Fibroblast of skin of abdomen (primary cell): Measurements from ENCODE around the gene NKD2.

Experiments
- DNase-seq: peaks from one replicate; pipeline ENCODE4 v3.0.0-alpha.2; 2013

Gene NKD2

DNA sequence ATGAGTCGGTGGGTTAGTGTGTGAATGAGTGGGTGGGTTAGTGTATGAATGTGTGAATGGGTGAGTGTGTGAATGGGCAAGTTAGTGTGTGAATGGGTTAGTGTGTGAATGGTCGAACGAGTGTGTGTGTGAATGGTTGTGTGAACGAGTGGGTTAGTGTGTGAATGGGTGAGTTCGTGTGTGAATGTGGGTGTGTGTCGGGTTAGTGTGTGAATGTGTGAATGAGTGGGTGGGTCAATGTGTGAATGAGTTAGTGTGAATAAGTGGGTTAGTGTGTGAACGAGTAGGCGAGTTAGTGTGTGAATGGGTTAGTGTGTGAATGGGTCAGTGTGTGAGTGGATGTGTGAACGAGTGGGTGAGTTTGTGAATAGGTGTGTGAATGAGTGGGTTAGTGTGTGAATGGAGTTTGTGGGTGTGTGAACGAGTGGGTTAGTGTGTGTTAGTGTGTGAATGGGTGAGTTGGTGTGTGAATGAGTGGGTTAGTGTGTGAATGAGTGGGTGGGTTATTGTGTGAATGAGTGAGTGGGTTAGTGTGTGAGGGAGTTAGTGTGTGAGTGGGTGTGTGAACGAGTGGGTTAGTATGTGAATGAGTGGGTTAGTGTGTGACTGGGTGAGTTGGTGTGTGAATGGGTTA, 38.8 kb downstream of the NKD2 start:
- no peak for DNase-seq

DNA sequence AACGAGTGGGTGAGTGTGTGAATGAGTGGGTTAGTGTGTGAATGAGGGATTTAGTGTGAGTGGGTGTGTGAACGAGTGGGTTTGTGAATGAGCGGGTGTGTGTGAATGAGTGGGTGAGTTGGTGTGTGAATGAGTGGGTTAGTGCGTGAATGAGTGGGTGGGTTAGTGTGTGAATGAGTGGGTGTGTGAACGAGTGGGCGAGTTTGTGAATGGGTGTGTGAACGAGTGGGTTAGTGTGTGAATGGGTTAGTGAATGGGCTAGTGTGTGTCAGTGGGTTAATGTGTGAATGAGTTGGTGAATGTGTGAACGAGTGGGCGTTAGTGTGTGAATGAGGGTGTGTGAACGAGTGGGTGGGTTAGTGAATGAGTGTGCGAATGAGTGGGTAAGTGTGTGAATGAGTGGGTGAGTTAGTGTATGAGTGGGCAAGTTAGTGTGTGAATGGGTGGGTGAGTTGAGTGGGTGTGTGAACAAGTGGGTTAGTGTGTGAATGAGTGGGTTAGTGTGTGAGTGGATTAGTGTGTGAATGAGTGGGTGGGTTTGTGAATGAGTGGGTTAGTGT, 39.6 kb downstream of the NKD2 start:
- no peak for DNase-seq

DNA sequence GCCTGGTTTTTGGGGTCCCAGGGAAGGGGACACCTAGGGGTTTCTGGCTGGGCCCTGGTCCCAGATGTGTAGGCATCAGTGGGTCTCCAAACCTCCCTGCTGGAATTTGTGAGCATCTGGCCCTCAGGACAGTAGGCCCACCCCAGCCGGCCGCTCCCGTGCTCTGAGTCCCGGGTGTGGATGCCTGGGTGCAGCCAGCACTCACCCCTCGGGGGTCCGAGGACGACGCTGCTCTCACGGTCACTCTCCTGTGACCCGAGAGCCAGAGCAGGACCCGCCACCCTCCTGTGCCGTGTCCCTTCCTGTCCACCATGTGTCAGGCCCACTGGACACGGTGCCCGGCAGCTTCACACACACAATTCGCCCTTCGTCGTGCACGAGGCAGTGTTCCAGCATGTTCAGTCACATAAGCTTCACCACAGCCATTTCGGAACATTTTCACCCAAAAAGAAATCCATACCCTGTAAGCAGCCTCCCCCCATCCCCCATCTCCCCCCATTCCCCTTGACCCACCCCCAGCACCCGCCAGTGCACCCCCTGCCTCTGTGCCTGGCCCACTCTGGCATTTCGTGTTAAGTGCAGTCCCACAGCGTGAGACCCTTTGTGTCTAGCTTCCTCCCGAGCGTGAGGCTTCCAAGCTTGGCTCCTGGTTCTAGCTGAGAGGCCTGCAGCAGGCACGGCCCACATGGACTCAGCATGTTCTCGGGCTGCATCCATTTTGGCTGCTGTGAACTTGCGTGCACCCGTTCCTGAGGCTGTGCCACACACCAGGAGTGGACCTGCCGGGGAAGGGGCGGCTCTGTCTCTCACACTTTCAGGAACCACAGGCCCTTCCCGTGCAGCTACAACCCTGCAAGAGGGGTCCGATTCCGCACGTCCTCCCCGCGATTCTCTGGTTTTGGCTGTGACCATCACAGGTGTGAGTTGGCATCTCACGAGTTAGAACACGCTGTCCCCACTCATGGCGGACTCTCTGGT, 40.5 kb downstream of the NKD2 start:
- DNase-seq: no peak

DNA sequence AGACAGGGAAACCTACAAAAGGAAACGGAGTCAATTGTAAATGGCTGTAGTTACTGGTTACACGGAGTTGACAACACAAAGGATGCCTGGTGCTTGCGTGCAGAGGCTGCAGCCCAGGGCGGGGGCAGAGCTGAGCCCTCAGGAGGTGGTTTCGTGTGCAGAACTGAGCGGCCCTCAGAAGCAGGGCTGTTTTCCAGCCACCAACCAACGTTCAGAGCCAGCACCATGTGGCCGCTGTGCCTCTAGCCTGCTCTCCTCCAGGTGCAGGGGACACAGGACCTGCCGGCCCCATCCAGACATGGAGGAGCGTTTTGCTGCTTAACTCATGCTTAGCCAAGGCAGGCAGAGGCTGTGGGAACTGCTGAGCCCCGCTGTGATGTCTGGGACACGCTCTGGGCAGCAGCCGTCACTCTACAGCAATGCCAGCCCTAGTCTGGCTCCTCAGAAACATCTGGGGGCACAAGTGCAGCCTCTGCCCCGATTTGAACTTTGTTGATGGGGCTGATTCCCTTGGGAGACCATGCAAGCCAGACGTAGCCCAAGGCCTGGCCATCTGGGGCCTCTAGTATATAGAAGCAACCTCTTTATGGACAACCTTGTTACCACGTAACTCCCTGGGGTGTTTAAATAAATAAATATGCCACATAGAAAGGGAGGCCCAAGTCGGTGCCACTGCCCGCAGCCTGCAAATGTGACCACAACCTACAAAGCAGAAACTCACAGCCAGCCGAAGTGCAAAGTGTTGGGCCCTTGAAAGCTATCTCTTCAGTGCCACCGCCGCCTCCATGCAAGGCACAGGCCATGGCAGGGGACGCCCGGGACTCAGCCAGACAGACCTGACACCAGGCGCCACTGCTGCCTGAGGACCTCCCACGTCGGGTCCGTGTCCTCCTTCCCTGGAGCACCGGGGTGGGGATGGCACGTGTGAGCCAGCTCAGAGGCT, 42.1 kb downstream of the NKD2 start:
- DNase-seq: no peak

DNA sequence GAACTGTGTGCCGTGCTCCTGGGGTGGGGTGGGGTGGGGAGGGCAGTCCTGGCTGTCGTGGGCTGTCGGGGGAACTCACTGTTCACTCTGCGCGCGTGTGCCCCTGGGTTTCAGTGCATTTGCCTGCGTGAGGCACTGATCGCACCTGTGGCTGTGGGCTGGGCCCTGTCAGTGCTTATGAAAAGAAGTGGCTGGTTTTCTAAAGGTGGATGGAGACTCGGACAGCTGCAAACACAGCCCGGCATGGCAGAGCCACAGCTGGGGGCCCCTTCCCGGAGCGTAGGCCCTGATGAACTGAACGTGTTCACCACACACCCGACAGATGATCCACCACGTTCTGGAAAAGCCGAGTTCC, 42.7 kb downstream of the NKD2 start:
- no peak for DNase-seq

DNA sequence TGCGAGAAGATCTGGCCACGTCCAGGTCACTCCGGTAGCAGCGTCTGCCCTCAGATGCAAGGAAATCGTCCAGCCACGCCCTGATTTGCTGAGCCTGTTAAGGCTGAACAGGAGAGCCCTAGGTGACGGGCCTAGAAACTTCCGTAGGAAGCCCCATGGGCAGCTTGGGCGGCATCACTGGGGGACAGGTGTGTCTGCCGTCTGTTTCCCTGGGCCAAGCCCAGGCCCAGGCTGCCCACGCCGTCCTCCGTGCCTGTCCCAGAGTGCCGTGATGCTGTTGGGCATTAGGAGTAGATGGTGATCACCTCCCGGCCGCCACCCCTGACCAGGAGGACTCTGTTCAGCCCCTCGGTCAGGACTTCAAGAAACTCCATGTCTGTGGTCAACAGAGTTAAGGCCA, 43.5 kb downstream of the NKD2 start:
- no peak for DNase-seq

DNA sequence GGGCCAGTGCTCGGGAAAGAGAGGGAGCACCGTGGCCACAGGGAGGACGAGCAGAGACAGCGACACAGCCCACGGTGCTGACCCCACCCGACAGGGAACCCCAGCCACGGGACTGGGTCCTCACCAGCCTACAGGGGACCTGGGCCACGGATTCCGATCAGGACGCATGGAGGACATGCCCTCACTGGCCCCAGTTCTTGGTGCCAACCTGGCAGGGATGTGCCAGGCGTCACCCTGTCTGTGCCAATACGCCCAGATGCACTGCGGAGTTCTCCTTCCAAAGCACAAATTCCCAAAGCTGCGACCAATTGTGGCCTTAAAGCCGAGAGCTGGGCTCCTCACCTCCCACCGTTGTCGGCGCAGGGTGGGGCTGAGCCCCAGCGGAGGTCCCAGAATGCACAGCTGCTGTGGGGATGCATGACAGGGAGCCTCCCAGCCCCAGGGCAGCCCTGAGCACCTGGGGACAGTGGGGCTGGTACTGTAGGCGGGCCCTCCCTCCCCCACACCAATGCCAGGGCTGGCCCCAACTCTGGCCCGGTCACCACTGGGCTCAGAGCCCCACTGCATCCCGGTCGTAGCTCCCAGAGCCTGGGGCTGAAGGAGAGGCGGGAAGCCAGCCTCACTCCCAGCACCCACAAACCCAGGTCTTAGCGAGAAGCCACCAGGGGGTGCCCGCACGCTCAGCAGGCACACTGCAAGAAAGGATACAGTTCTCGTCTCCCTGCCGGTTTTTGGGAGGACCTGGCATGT, 44.2 kb downstream of the NKD2 start:
- no peak for DNase-seq

DNA sequence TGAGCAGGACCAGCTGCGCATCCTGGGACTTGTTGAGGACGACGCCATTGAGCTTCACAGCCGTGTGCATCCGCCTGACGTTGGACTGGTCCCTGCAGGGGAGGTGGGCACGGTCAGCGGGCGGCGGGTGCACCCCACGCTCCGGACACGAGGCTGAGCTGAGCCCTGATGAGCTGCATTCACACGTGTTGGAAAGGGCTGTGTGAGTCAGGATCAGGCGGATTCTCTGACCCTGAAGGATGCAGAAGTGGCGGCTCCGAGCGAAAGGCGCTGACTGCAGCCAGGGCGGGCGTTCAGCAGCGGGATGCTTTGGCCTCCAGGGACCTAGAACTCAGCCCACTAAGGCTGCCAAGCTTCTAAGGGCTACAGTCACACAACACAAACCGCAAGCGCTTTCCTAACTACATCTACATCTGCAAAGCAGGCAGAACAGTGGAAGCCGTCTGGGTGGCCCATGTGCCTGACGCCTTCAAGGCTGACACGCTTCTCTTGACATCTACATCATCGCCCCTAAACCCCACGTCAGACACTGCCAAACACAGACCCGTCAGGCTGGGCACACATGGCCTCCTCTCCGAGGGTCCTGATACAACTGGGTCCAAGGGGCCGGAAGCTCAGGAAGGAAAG, 44.9 kb downstream of the NKD2 start:
- DNase-seq: peak; percentile 73

DNA sequence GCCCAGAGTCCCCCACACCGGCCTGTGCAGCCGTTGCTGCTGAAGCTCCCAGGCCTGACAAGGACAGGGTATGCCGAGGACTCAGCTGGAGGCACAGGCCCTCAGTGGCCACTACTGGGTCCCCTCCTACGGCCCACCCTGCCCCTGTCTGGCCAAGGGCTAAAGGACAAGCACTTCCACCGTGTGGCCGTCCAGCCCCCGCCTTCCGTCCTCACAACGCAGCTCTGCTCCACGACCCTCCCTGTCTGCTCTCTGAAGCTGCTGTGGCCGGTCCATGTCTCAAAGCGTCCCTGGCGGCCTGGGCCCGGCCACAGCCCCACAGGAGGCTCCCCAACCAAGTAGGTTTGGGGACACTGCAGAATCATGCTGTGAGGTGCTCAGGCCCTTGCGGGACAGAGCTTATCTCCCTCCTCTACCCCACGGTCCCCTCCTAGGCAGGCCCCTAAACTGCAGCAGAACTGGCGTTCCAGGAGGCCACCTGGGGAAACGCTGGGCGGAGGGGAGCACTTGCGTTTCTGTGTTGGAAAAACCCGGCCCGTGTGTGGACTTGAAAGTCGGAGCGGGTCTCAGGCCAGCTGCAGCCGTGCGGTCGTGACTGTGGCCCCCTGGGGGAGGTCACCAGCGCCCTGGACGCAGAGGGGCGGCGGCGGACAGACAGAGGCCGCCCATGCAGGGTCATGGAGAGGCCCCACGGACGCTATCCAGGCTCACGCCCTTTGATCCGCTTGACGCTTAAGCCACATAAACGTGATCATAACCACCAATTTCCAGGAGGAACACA, 45.6 kb downstream of the NKD2 start:
- no peak for DNase-seq

DNA sequence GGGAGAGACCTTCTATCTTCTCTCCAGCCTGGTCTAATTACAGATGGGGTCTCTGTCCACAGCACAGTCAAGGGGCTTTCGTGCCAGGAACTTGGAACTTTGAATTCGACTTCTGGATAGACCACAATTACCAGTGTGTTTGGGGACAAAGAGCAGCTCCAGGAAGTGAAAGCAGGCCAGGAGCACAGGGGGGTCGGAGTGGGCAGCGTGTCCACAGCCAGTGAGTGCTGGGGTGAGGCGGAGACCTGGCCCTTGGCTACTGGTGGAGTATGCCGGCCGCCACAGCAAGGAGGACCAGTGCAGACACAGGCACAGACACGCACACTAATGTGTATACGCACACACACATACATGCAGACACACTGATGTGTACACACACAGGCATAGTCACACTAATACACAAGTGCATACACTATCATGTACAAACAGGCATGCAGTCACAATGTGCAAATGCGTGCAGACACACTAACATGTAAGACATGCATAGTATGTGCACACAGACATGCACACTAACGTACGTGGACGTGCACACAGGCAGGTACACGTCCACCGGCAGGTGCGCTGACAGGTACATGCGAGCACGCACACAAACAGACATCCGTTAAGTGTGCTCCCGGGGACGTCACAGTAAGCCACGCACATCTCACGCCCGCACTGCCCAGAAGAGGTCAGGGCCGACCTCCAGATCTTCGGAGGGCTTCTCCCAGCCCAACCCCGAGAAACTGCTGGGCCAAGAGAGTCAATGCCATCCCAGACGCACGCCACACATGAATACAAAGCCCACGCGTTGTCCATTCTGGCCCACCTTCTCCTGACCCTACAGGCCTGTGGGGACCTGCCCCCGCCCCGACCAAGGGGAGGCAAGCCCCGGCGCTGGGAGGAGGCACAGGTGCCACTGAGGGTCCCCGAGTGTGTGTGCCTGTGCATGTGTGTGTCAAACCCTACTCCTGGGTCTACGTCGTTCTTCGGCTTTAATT, 46.5 kb downstream of the NKD2 start:
- no peak for DNase-seq

DNA sequence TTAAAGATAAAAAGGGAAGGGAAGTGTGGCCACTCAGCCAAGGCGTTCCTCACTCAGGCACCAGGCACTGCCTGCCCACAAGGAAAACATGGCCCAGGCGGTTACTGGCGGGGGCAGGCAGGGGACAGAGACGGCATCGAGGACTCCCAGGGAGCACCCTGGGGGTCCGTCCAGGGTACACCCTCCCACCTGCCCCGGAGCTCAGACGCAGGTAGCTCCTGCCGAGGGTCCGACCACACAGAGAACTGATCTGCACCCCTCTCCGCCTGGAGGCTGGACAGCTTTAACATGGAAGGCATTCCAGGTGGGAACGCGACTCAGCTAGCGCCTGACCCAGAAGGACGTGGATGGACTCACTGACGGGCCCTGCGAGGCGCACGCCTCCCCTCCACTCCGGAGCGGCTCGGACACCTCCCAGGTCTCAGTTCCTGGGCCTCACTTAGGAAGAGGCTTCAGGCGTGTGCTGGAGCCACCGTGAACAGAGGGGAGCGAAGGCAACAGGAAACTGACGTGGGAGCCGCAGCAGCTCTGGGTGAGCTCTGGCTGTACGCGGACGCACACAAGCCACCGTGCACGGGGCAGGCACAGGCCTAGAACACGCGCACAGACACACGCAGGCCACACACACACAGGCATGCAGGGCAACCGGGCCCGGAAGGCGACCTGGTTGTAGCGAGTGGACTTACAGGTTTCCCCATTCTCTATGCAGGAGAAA, 47.5 kb downstream of the NKD2 start:
- DNase-seq: no peak

DNA sequence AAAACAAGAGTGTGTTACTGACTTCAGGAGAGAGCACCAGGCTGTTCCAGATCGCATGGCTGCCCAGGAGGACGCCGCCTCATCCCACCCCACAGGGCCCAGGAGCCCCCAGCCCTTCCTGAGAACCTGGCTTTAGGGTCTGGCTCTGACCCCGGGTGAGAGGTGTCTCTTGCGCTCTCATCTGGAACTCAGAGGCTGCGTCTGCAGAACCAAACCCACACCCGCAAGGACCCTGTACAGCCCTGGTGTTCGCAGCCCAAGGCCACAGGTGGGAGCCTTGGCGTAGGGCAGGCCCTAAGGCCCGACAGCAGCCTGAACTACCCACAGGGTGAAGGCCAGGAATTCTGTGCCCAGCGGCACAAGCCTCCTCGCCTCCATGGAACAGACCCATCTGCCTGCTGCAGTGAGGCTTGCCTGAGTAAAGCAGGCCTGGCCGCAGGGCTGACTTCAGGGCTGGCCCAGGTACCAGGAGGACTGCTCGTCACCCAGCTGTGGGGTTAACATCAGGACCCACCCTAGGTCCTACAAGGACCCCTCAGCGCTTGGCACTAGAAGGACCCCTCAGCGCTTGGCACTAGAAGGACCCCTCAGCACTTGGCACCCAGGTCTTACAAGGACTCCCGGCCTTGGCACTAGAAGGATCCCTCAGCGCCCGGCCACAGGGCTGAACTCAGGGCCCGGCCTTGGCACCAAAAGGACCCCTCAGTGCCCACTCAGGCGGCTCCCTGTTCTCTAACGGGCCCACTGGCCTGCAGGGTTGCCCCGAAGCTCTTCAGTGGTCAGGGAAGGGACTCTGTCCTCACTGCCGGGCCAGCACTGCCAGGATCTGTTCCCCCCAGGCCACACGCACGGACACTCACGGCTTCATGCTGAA, 48.2 kb downstream of the NKD2 start:
- DNase-seq: no peak

DNA sequence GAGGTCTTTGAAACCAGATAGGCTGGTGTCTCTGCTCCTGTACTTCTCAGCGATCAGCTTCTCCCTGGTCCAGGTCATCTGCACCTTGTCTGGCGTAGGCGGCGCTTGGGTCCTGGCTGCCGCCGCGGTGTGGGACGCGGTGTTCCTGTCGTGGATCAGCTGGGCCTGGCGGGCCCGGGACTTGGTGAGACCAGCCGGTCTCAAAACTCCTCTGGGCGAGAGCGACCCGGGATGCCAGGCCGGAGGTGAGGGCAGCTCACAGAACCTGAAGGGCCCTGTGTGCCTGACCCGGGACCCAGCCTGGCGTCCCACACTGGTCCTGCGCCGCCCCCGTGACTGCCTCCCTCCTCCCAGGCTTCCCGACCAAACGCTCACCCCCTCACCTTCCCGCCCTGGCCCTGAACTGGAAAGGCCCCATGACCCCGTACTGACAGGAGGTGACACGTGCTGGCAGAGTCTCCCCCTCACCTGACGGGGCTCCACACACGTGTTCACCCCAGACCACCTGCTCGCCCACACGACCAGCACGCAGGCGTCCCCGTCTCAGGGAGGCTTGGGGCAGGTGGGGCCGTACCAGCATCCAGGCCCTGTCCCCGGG, 49.0 kb downstream of the NKD2 start:
- DNase-seq: no peak

DNA sequence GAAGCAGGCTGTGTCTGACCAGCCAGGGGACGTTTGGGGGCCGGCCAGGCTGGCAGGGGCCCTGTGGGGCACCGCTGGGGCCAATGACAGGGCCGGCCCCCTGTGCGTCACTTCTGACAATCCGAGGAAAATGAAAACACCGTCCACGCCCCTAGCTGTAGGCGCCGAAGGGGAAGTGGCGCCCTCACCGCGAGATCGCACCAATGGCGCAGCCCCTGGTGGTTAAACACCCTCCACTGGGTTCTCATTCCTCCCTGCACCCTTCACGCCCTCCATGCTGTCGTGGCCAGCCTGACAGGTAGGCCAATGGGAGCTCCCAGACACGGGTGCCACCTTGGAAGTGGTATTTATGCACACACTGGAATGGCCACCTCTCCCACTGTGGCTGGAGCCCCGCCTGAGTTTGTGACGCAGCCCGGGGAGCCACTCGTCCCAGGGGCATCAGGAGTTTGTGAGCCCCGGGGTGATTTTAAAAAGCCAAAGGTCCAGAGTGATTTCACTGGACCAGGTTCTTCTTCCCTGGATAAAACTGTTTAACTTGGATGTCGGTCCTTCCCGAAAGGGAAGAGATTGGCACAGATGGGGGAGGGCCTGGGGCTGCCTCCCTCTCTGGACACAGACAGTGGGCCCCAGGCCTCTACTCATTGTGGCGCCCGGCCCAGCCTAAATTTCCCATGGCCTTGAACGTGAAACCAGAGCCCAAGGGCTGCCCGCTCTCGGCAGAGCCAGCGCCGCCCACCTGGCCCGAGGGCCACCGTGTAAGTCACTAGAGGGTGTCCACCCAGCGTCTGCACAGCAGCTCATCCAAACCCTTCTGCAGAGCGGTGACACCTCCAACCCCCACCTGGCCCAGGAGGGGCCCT, 49.7 kb downstream of the NKD2 start:
- no peak for DNase-seq

DNA sequence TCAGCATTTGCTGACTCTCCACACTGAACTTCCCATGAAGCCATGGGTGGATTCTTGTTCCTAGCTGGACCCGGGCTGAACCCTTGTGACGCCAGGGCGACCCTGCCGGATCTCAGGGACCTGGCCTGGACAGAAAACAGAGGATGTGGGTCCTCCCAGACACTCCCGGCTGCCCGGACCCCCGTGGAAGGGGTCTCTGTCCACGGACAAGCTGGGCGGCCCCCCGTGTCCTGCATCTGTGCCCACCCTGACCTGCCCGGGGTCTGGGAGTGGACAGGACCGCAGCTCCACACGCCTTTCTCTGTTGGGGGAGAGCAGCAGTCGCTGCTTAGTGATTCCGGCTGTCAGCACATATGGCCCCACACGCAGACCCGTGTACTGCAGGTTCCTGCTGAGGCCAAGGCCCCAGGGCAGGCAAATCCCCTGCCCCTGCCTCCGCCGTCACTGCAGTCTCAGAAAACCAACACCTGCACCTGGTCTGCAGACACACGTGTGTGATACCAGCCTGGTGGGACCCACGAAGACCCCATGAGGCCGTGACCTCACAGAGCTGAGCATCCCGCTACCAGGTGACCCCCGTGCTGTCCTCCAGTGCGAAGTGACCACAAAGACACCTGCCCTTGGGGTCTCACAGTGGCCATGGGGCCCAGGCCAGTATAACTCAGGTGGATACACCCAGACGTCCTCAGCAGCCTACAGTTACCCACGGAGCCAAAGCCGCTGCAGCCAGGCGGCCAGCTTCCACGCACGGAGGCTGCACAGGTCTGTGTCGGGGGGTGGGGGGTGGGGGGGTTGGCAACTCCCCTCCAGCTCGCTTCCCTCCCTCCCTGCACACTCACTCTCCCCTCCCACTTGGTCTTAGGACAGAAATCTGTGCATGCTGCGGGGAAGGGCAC, 50.6 kb downstream of the NKD2 start:
- no peak for DNase-seq
